ENCODE data around the gene IYD.

GRCh38 chr6:150453357-150453756 is 84.5 kb downstream of the IYD start:
- TF ChIP-seq, protein P1, sequence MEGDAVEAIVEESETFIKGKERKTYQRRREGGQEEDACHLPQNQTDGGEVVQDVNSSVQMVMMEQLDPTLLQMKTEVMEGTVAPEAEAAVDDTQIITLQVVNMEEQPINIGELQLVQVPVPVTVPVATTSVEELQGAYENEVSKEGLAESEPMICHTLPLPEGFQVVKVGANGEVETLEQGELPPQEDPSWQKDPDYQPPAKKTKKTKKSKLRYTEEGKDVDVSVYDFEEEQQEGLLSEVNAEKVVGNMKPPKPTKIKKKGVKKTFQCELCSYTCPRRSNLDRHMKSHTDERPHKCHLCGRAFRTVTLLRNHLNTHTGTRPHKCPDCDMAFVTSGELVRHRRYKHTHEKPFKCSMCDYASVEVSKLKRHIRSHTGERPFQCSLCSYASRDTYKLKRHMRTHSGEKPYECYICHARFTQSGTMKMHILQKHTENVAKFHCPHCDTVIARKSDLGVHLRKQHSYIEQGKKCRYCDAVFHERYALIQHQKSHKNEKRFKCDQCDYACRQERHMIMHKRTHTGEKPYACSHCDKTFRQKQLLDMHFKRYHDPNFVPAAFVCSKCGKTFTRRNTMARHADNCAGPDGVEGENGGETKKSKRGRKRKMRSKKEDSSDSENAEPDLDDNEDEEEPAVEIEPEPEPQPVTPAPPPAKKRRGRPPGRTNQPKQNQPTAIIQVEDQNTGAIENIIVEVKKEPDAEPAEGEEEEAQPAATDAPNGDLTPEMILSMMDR (IDR thresholded peaks at IDR 0.05) = no peak
- TF ChIP-seq POLR2AphosphoS5 (IDR thresholded peaks at IDR 0.05) = no peak
- TF ChIP-seq POLR2A (IDR thresholded peaks at IDR 0.05) = no peak

Data from breast epithelium (tissue), 3 donors.